K562 (cell line): ENCODE measurements around the gene HIRIP3. TPM values are rescaled to one million over a fixed set of nuclear protein-coding genes. Genes with fewer than 3 reads are reported as not detected.

Experiments used
- CHD1 ChIP-seq: fragments of 200-600 bp; sonication (generic); IDR thresholded peaks from one replicate; pipeline ENCODE4 v1.6.1; 2012; ENCODE audit warnings: mild to moderate bottlenecking, moderate library complexity, low read length, inconsistent platforms
- DDX20 ChIP-seq: fragments of 450-650 bp; IDR thresholded peaks from 2 replicates; pipeline ENCODE4 v1.6.1; 2016; ENCODE audit warnings: missing genetic modification characterization, low read depth, mild to moderate bottlenecking, missing compliant biosample characterization, moderate library complexity
- ETS2 ChIP-seq: IDR thresholded peaks from 2 replicates; pipeline ENCODE4 v1.6.1; 2016; ENCODE audit warnings: borderline replicate concordance, missing genetic modification characterization, mild to moderate bottlenecking, moderate library complexity, missing compliant biosample characterization; ENCODE audit not compliant: poor library complexity, severe bottlenecking
- HOXB6 ChIP-seq: fragments of 250-450 bp; sonication (Bioruptor Pico); IDR thresholded peaks from 2 replicates; pipeline ENCODE4 v1.5.1; 2022; ENCODE audit warnings: mild to moderate bottlenecking, borderline replicate concordance
- ILF3 ChIP-seq: fragments of 450-650 bp; IDR thresholded peaks from 2 replicates; pipeline ENCODE4 v1.6.1; 2018; ENCODE audit warnings: antibody characterized with exemption, mild to moderate bottlenecking, moderate library complexity, borderline replicate concordance
- LARP7 ChIP-seq: fragments of 450-650 bp; IDR thresholded peaks from 2 replicates; pipeline ENCODE4 v1.6.1; 2016
- MCM2 ChIP-seq: fragments of 450-650 bp; IDR thresholded peaks from 2 replicates; pipeline ENCODE4 v1.6.1; 2017; ENCODE audit warnings: low read depth, mild to moderate bottlenecking
- MED1 ChIP-seq: sonication (generic); formaldehyde crosslinking; IDR thresholded peaks from 2 replicates; pipeline ENCODE4 v1.8.1; 2023; ENCODE audit warnings: missing genetic modification reagents, borderline replicate concordance
- RFX7 ChIP-seq: fragments of 250-450 bp; sonication (Bioruptor Pico); IDR thresholded peaks from 2 replicates; pipeline ENCODE4 v1.5.1; 2021; ENCODE audit warnings: mild to moderate bottlenecking
- SAFB ChIP-seq: fragments of 200-400 bp; formaldehyde crosslinking; IDR thresholded peaks from 2 replicates; pipeline ENCODE4 v1.6.1; 2017; ENCODE audit warnings: low read depth, low read length, borderline replicate concordance
- SIN3A ChIP-seq, 2 experiments: fragments of 150-350 bp in 1 of 2; IDR thresholded peaks; 2 replicates each; pipeline ENCODE4 v1.6.1; 2011 to 2016; ENCODE audit warnings: borderline replicate concordance in 2 of 2, low read depth in 2 of 2, low read length in 2 of 2, mild to moderate bottlenecking in 2 of 2, moderate library complexity in 2 of 2; ENCODE audit not compliant: control insufficient read depth in 1 of 2
- SMAD3 ChIP-seq: fragments of 450-650 bp; formaldehyde crosslinking; conservative IDR thresholded peaks from 2 replicates; pipeline ENCODE4 v1.4.0; 2020; ENCODE audit warnings: mild to moderate bottlenecking
- TARDBP ChIP-seq: fragments of 450-650 bp; IDR thresholded peaks from 2 replicates; pipeline ENCODE4 v1.6.1; 2016
- TCF7L2 ChIP-seq: fragments of 150-350 bp; IDR thresholded peaks from 2 replicates; pipeline ENCODE4 v1.6.1; 2016; ENCODE audit warnings: low read depth, mild to moderate bottlenecking, low read length, moderate library complexity
- TRIM28 ChIP-seq: fragments of 450-650 bp; IDR thresholded peaks from 2 replicates; pipeline ENCODE4 v1.6.1; 2017
- XRCC5 ChIP-seq: fragments of 200-400 bp; formaldehyde crosslinking; IDR thresholded peaks from 2 replicates; pipeline ENCODE4 v1.6.1; 2017; ENCODE audit warnings: low read depth, mild to moderate bottlenecking, low read length
- YY1 ChIP-seq, 3 experiments: IDR thresholded peaks; 2 replicates each; pipeline ENCODE4 v1.6.1; 2011; ENCODE audit warnings: low read length in 2 of 3, mild to moderate bottlenecking in 2 of 3, moderate library complexity in 2 of 3, borderline replicate concordance in 1 of 3, control low read depth in 1 of 3, low read depth in 1 of 3; ENCODE audit not compliant: insufficient read depth in 3 of 3, insufficient replicate concordance in 2 of 3, control insufficient read depth in 1 of 3, insufficient read length in 1 of 3; ENCODE audit errors: extremely low read depth in 1 of 3
- ZNF75A ChIP-seq: fragments of 450-650 bp; formaldehyde crosslinking; IDR thresholded peaks from 2 replicates; pipeline ENCODE4 v1.4.0; 2020; ENCODE audit warnings: mild to moderate bottlenecking
- polyA plus RNA-seq, 8 experiments: library from polyadenylated mRNA; depleted of rRNA in 4 of 8; stranded (reverse) in 5 of 8; unstranded in 3 of 8; fragments of >200 nt; fragmentation: Nextera tagmentation in 2 of 8; fragmentation: Illumina TruSeq in 1 of 8; extraction: Ambion mirVana in 2 of 8; extraction: Trizol in 1 of 8; gene quantifications; 2 replicates each; pipeline versions ENCODE4 v1.2.1 to v1.2.3, GENCODE V29; 2011 to 2014; ENCODE audit warnings: inconsistent platforms in 1 of 8, missing spikeins in 1 of 8
- total RNA-seq, 7 experiments: library from RNA; depleted of rRNA in 6 of 7; stranded (reverse); fragments of >200 nt in 6 of 7; fragmentation: Illumina TruSeq in 2 of 7; extraction: Trizol in 2 of 7; gene quantifications; 2 replicates each; pipeline versions ENCODE4 v1.2.1 to v1.2.3, GENCODE V29; 2011 to 2021; ENCODE audit warnings: low replicate concordance in 1 of 7
- TF ChIP-seq, protein P1 (sequence below): fragments of 200-800 bp; sonication (Bioruptor generic); IDR thresholded peaks from 2 replicates; pipeline ENCODE4 v1.6.1; 2016; ENCODE audit warnings: missing genetic modification characterization, missing compliant biosample characterization
- TF ChIP-seq, protein P2 (sequence below): fragments of 450-650 bp; conservative IDR thresholded peaks from 2 replicates; pipeline ENCODE4 v1.6.1; 2016; ENCODE audit warnings: missing genetic modification characterization, low read depth, mild to moderate bottlenecking, control low read depth, missing compliant biosample characterization

The HIRIP3 gene
- total and polyA plus RNA-seq, 9 of the 15 experiments (the other 6 are each of a cell fraction or from before 2014, with no cell fraction given): 3.3 to 38.2 (median 18.2) TPM

DNA sequence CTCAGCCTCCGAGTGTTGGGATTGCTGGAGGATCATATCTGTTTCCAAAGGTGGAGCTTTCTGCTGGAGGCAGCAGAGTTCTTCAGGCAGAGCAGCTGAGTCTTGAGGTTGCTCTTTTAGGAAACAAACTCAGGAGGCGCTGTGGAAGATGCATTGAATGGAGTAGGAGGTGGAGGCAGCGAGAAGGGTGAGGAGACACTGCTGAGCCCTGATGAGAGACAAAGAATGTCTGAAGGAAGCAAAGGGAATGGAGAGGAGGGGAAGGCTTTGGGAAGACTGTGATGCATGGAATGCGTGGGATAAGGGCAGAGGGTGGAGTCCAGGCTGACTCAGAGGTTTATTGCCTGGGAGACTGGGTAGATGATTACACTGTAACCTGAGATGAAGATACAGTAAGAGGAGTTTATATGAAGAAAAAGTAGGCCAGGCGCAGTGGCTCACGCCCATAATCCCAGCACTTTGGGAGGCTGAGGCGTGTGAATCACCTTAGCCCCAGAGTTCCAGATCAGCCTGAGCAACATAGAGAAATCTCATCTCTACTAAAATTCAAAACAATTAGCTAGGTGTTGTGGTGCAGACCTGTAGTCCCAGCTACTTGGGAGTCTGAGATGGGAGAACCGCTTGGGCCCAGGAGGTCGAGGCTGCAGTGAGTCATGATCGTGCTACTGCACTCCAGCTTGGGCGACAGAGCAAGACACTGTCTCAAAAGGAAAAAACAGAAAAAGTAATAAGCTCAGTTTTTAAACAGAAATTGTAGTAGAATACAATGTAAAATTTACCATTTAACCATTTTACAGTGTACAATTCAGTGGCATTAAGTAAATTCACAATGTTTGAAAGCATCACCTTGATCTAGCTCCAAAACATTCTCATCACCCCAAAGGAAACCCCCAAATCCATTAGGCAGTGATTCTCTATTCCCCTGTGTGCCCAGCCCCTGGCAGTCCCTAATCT lies 51.3 kb downstream of the HIRIP3 start (continued):
- TF ChIP-seq, protein P1, sequence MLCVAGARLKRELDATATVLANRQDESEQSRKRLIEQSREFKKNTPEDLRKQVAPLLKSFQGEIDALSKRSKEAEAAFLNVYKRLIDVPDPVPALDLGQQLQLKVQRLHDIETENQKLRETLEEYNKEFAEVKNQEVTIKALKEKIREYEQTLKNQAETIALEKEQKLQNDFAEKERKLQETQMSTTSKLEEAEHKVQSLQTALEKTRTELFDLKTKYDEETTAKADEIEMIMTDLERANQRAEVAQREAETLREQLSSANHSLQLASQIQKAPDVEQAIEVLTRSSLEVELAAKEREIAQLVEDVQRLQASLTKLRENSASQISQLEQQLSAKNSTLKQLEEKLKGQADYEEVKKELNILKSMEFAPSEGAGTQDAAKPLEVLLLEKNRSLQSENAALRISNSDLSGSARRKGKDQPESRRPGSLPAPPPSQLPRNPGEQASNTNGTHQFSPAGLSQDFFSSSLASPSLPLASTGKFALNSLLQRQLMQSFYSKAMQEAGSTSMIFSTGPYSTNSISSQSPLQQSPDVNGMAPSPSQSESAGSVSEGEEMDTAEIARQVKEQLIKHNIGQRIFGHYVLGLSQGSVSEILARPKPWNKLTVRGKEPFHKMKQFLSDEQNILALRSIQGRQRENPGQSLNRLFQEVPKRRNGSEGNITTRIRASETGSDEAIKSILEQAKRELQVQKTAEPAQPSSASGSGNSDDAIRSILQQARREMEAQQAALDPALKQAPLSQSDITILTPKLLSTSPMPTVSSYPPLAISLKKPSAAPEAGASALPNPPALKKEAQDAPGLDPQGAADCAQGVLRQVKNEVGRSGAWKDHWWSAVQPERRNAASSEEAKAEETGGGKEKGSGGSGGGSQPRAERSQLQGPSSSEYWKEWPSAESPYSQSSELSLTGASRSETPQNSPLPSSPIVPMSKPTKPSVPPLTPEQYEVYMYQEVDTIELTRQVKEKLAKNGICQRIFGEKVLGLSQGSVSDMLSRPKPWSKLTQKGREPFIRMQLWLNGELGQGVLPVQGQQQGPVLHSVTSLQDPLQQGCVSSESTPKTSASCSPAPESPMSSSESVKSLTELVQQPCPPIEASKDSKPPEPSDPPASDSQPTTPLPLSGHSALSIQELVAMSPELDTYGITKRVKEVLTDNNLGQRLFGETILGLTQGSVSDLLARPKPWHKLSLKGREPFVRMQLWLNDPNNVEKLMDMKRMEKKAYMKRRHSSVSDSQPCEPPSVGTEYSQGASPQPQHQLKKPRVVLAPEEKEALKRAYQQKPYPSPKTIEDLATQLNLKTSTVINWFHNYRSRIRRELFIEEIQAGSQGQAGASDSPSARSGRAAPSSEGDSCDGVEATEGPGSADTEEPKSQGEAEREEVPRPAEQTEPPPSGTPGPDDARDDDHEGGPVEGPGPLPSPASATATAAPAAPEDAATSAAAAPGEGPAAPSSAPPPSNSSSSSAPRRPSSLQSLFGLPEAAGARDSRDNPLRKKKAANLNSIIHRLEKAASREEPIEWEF: no peak
- TF ChIP-seq TCF7L2 (no peak), TARDBP (no peak), LARP7 (no peak), XRCC5 (no peak), HOXB6 (CRISPR knock-in tag) (no peak), SIN3A (IDR thresholded peaks at IDR 0.05; ENCODE audit: borderline replicate concordance in 2 of 2, control insufficient read depth in 1 of 2, low read depth in 2 of 2, low read length in 2 of 2) (no peak), MED1 (CRISPR knock-in tag) (no peak), SMAD3 (no peak), CHD1 (no peak), ZNF75A (CRISPR knock-in tag) (no peak), SAFB (no peak), ETS2 (no peak), ILF3 (no peak), TRIM28 (no peak), MCM2 (no peak), YY1 (IDR thresholded peaks at IDR 0.05; ENCODE audit: borderline replicate concordance in 1 of 3, control insufficient read depth in 1 of 3, extremely low read depth in 1 of 3, insufficient read depth in 3 of 3, insufficient read length in 1 of 3, insufficient replicate concordance in 2 of 3, low read depth in 1 of 3, low read length in 2 of 3) (no peak), RFX7 (CRISPR knock-in tag) (no peak), DDX20 (tag) (no peak)
- TF ChIP-seq, protein P2, sequence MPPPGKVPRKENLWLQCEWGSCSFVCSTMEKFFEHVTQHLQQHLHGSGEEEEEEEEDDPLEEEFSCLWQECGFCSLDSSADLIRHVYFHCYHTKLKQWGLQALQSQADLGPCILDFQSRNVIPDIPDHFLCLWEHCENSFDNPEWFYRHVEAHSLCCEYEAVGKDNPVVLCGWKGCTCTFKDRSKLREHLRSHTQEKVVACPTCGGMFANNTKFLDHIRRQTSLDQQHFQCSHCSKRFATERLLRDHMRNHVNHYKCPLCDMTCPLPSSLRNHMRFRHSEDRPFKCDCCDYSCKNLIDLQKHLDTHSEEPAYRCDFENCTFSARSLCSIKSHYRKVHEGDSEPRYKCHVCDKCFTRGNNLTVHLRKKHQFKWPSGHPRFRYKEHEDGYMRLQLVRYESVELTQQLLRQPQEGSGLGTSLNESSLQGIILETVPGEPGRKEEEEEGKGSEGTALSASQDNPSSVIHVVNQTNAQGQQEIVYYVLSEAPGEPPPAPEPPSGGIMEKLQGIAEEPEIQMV: no peak
